Stimulated activated CD4-positive, alpha-beta T cell treated with anti-CD3 and anti-CD28 coated beads, Interleukin-4, amount 100 ng/mL, for 4 hours (primary cell): ENCODE data around the gene FAM131C.
"Not testable (repeated sequence)": the region's sequence is repeated elsewhere in the genome, so short reads cannot be mapped to it uniquely, and the experiment has no call there.

Experiments used
- DNase-seq, 2 experiments: peaks; one replicate each; pipeline ENCODE4 v3.0.0-alpha.2; 2020

FAM131C gene

DNA sequence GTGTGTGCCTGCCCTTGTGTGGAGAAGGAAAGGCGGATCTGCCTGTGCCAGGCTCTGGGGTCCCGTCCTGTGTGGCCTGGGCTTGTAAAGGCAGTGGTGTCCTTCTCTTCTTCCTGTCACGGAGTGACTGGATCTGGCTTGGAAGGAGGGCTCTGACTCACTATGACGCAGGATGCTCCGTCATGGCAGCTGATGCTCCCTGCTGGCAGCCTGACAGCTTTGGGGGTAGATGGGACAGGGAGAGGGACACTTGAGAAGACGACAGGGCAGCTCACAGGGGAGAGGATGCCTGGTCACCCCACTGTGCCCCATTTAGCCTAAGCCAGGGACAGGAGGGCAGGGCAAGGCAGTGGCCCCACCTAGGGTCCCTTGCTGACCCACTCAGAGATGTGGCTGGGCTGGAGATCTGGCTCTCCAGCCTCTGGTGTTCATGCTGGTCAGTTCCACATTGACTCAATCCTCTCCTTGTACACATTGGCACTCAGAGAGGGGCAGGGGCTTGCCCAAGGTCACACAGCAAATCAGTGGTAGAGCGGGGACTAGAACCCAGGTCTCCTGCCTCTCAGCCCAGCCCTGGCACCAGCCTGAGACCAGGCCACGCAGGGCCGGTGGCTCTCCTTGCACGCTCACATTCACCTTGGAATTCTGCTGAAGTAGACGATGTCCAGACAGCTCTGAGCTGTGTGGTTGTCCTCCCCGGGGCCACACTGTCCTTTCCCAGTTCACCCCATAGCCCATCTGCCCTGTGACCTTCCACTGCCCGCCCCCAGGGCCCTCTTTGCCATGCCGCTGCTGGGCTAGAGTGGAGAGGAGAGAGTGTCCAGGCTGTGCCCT is 2.8 kb upstream of the FAM131C start:
- DNase-seq: no peak

DNA sequence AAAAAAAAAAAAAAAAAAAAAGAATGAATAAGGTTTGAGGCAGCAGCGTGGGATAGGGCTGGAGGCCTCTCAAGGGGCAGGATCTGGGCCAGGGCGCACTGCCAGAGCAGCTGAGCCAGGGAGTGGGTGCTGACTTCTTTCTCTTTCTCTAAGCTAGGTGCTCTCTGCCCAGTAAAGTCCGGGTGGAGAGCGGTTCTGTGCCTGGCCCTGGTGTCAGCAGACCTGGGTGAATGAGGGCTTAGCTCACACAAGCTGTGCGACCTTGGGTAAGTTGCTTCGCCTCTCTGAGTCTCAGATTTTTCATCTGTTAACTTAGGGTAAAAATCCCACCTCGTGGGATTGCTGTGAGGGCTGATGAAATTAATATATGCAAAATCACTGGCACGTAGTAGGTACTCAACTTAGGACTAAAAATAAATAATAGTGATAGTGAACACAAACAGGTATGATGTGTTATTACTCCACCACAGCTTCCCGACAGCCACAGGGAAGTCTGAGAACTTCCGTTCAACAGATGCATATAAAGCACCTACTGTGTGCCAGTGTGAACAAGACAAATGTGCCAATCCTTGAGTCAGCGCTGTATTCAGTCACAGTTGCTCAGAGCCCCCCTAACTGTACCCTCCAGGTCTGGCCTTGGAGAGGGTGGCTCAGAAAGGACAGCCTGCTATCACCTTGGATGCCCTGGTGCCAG is 2.0 kb upstream of the FAM131C start:
- DNase-seq: no peak

DNA sequence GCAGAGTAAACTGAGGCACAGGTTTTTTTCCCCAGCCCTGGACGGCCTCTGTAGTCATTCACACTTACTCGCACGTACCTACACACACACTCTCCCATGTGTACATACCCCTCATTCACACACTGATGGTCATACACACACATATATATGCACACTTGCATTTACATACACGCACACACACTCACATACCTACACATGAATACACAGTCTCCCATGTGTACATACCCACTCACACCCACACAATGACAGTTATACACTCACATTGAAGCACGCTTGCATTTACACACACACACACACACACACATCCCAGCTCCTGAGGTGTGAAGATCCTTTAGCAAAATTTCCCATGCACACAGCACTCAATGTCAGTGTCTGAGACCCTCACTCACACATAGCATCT is 766 bp upstream of the FAM131C start:
- DNase-seq: no peak

DNA sequence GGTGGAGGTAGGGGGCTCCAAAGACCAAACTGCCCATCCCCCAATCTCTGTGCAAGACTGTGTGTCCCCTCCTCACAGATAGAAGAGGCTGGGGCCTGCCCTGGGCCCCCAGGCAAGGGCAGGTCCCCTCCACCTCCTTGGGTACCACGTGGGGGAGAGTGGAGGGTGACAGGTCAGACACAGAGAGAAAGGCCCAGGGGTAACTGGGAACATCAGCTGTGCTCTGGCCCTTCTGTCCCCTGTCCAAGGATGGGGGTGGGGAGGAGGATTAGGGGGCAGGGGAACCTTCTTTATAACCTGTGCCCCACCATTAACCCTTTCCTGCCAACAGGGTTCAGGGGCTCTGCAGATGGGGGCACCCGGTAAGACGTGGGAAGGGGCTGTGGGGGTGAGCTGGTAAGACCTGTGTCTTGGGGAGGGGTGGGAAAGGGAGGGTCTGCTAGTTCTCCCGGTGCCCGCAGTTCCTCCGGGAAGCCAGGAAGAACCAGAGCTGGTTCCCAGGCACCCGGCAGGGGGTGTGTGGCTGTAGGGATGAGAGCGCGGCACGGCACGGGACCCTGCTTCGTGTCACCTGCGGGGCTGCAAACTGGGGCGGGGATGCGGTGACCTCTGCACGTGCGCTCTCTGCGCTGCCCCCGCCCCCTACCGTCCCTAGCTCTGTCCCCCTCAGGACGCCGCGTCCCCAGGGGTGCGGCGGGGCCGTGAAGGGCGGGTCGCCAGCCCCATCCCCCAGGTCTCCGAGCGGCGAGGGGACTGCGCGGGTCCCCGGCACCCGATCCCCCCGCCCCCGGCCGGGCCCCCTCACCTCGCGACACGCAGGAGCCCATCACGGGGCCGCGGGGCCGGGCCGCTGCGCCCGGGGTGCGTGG is 601 bp downstream of the FAM131C start:
- no peak for DNase-seq

DNA sequence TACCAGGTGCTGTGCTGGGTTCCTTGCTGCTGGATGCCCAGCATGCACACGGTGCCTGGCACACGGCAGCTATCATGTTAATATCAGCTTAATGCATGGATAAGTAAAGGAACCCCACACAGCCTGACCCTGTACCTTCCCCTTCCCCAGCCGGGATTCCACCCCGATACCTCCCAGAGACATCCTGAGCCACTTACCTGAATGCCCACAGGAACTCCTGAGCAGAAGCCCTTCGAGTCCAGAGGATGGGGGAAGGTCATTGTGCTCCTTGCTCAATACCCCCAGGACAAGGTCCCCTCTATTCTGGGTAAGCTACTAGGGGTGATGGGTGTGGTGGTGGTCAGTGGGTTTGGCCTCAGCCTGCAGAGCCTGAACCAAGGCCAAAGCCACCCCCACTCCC is 1.4 kb downstream of the FAM131C start:
- no peak for DNase-seq

DNA sequence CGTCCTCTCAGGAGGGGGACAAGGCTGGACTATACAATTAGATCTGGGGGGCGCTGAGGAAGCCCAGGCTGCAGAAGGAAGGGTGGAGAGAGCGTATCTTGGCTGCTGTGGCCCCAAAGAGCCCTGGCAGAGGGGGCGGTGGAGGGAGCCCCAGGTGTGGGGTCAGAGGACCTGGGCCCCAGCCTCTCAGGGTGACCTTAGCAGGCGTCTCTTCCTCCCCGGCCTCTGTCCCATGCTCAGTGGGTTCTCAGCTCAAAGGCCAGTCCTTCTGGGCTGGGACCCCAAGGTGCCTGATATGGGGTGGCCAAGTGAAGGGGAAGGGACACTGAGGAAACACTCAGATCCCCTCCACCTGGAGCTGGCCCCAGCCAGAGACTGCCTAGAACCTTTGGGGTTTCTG is 1.8 kb downstream of the FAM131C start:
- no peak for DNase-seq

DNA sequence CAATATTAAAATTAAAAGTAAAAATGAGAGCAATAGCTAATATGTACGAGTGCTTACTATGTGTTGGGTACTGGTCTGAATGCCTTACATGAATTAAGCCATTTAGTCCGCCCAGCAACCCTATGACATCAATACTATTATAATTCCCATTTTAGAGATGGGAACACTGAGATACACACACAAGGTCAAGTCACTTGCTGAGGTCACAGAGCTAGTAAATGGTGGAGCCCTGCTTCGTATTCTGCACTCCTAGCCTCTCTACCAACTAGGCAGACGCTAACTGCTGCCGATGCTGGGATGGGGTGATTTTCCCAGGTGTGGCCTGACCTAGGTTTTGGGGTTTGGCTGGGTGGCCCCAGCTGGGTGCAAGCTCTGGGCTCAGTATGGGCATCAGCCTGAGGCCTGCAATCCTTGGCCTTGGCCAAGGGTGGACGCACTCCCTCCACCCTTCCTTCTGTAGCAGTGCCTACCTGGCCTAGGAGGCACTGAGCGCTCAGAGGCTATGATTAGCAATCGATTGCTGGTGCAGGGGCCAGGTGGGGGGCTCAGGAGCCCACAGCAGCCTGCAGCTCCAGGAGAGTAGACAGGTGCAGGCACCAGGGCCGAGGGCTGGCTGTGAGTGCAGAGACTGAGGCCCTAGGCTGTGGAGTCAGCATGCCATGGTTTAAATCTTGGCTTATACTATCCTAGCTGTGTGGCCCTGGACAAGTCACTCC is 2.7 kb downstream of the FAM131C start:
- no peak for DNase-seq

DNA sequence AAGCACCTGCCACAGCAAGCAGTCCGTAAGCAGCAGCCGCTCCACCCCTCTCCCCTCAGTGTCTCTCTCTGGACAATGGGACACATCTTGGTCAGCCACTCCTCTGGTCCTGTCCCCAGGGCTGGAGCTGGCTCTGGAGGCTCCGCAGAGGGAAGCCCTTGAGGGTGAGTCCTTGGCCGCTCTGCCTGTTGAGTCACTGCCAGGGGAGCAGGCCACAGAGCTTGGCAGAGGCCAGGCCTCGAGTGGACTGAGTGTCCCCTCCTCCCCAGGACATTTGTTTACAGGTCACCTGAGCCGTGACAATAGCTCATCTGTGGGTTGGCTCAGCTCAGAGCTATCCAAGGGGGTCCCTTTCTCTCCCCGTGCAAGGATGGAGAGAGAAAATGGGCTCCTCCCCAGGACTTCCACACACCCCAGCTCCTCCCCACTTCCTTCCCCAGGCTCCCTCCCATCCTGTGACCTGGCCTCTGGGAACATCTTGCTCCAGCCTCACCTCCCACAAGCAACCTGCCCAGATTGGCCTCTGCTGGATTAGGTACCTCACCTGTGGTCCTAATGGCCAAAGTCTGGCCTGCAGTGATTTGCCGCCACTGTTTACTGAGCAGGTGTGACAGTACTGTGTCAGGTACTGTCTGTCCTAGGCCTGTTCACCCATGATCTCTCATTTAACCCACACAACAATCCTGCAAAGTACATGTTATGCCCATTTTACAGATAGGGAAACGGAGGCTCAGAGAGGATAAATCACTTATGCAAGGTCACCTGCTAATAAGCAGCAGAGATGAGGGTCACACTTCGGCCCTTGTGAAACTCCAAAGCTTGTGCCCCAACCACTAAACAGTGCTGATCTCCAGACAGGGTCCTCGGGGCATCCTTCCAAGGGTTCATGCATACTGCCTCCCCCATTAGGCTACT is 4.8 kb downstream of the FAM131C start:
- no peak for DNase-seq

DNA sequence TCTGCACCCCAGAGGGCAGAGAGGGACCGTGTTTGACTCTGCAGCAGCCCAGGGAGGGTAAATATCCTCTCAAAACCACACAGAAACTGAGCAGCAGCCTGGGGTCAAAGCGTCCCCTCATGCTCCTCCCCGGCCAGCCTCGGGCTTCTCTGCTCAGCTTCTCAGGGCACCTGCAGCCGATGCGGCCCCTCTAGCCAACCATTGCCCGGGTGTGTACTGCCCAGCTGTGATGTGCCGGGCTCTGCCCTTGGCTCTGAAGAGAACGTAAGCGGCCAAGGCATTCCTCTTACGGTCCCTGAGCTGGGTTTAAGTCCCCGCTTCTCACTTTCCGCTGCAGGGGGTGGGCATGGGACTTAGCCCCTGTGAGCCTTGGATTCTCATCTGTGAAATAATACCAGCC is 5.5 kb downstream of the FAM131C start:
- DNase-seq: no peak

DNA sequence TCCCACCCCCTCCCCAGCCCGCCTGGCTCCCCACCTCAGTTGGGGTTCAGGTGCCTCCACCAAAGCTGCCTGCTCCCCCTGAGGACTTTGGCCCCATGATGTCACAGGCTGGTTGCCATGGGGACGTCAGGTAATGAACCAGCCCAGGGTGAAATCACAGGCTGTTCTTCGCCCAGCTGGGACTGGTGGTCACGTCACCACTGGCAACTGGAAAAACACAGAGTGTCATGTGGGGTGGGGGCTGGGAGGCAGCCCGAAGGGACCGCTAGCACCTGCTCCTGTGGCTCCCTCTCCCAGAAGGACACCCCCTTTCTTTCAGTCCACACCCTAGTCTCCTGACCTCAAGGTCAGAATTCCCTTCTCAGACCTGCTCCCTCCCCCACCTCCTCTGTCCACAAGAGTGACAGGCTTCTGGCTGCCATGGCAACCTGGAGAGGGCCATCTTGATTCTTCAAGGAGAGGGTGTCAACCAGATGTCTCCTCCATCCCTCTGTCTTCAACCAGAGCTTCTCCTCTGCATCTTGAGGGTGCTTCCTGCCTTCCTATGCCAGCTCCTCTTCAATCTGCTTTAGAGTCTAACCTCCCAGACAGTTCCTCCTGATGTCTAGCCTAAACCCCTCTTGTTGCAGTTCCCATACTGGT is 6.2 kb downstream of the FAM131C start:
- DNase-seq: no peak

DNA sequence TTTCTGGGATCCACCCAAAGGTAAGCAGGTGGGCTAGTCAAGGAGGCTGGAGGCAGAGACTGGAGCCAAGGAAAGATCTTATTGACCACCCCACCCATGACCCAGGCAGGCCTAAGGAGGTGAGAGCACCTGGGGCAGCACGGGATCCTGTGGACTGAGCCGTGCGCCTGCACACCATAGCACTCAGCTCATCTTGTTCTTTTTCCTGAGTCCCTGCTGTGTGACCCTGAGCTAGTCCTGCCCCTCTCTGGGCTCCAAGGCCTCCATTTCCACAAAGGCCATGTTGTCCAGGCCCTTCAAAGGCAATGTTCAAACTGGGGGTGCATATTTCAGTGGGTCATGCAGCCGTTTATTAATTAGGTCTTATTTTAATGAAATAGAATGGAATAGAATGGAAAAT is 7.2 kb downstream of the FAM131C start:
- no peak for DNase-seq

DNA sequence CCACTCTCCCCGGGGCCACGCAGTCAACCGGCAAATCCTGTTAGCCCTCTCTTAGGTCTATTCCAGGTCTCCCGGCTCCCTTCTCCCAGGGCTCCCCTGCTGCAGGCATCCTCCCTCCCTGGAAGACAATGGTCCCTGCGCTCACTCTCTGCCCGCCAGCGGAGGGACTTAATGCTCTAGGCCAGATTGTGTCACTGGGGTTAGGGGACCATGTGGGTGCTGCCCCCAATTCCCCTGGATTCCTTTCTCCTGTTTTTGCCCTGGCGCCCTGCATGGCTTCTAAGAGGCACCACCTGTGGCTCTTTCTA is 8.2 kb downstream of the FAM131C start:
- DNase-seq: no peak

DNA sequence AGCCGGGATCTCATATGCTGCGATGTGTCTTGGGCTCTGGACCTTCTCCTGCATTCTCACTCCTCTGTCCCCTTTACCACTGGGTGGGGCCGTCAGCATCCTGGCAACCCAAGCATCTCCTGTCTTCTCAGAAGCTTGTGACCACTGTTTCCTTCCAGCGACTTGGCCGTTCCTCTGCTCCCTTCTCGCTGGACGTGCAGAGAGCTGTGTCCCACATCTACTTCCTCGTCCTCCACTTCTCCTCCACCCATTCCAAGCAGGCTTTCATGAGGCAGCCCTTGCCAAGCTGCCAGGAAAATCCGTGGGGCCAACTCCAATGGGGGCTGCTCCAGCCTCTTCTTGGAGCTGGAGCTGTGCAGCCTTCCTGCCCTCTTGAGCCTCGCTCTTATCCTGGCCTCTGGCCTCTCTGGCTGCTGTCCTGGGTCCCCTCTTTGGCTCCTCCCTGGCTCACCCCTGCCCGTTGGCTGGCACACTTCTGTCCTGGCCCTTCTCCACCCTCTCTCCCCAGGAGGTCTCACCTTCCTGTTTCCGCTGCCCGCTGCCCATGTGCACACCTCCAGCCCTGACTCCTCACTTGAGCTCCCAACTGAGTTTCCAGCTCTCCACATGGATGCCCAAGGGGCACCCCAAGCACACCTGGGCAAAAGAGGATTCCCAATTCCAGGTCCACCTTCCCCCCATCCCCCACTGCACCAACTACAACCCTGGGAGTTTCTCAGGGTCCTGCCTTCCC is 8.7 kb downstream of the FAM131C start:
- no peak for DNase-seq

DNA sequence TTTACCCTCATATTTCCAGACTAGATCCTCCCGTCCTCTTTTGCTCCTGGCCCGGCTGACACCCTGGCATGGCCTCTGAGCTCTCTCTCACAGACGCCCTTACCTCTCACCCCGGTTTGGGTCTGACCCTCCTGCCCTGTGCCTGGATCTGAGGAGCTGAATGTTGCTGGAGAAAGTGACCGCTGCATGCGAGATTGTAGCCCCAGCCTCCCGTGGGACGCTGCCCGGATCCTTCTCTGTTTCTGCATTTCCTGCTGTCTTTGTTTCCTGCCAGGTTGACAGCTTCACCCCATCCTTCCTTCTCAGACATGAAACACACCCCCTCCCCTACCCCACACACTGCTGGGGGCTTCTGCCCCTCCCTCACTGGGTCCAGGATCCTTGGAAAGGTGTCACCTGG is 9.5 kb downstream of the FAM131C start:
- DNase-seq: no peak

DNA sequence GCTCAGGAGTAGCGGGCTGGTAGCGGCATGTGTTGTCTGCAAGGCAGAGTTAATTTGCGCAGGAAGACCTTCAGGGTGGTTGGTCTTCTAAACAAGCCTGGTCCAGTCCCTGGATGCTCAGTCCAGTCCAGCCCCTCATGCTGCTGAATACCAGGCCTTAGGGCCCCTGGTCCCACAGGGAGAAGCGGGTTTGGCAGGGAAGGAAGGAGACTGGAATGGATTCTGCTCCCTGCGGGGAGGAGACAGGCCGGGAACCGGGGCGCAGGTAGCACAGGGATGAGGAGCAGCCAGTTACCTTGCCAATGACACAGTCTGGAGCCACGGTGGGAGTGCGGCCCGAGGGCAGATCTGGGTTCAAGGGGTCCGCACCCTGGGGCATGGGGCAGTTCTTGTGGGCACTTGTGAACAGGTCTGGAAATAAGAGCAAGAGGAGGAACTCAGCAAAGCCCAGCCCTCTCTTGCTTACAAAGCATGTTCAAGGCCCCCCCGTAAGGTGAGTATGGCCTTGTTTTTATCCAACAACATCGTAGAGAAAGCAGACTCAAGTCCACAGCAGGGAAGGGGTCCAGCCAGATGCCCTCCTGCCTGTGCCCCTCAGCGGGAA is 10.1 kb downstream of the FAM131C start:
- no peak for DNase-seq

DNA sequence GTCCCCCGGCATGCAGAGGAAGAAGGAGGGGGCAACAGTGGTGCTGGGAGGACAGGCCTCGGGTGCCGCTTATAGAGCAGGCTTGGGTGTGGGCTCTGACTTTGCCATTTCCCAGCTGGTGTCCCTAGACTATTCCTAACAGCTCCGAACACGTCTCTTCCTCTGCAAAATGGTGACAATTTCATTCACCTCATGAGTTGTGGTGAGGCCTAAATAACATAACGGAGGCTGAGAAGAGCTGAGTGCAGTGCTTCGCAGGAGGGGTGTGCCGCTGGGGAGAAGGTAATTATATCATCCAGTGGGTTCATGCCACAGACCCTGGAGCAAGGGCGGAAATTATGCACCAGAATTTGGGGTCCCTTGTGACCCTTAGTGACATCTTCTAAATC is 10.8 kb downstream of the FAM131C start:
- DNase-seq: not testable (repeated sequence)

DNA sequence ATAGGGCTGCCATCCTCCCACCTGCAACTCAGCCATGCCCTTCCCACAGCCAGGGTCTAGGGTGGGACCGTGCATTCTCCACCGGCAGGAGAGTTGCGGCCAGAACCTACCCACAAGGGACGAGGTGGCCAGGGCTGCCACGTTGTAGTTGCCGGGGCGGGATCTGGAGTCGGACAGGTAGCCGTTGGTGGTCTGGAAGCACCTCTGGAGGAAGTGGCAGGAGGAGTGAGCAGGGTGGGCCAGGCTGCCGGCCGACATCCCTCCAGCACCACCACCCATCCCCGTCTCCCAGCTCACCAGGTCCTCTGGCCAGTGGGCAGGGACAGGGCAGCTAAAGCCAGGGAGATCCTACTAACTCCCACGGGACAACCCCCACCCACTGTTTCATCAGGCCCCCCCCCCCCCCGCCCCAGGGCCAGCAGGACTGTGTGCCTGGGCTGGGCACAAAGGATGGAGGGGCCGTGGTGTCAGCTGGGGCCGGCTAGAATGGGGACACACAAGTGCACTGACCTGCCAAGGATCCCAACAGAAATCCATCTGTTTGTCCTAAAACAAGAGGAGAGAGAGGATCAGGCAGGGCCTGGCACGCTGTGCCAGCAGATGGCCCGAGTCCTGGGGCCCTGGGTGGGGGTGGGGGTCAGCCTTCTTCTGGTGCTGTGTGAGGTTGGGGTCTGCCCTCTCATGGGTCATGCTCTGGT is 11.3 kb downstream of the FAM131C start:
- DNase-seq: not testable (repeated sequence)

DNA sequence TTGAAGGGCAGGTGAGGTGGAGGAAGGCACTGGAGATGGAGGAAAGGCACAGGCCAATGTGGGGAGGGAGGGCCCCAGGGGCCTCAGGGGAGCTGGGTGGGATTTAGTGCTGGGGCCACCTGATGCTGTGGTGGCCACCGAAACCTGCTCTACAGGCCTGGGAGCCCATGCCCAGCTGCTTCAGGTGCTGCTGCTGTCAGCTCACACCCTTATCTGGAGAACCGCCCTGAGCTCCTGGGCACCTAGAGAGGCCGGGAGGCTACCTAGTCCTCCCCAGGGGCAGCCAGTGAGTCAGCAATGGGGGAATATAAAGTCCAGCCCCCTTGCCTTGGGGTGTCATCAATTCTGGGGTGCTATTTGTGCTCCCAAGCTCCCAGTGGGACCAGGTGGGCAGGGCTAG is 12.2 kb downstream of the FAM131C start:
- no peak for DNase-seq

DNA sequence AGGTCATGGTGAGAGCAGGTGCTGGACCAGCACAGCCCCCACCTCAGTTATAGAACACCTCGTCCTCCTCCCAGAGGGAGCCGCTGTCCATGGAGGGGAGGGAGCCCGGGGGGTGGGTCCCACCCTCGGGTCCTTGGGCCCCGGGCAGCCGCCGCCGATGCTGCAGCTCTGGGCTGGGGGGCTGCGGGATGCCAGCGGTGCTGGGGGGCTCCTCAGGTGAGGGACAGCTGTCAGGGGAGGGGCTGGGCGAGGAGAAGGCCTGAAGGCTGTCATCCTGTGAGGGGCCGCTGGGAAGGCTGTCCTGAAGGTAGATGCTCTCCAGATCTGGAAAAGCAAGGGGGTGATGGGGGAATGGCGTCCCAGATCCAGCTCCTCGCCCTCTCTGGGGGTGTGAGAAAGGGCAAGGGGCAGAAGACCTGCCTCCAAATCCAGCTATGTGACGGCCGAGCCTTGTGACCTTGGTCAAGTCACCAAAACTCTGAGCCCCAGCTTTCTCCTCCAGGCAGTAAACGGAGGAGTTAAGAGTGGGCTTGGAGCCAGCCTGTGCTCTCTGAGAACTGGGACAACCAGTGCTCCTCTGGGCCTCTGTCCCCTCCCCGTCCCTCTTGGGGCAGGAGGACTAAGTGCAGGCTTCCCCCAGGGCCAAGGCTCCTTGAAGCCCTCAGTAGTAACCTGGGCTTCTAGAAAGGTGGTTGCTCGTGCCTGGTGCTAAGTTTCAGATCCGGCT is 14.9 kb downstream of the FAM131C start:
- not testable (repeated sequence) for DNase-seq
